Measurements from ENCODE around the gene WFIKKN1. TPM values are rescaled to one million over a fixed set of nuclear protein-coding genes. Genes with fewer than 3 reads are reported as not detected.

WFIKKN1 gene
- total RNA-seq, 1 donor from 2014 or later, result 8.5 TPM

DNA sequence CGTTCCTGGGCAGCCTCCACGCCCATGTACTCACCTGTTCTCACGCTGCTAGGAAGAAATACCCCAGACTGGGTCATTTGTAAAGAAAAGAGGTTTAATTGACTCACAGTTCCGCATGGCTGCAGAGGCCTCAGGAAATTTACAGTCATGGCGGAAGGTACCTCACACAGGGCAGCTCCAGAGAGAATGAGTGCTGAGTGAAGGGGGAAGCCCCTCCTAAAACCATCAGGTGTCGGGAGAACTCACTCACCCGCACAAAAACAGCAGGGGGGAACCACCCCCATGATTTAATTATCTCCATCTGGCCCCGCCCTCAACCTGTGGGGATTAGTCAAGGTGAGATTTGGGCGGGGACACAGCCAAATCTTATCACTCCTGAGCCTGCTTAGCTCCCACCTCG lies 22.8 kb upstream of the WFIKKN1 start:
- H3K4me3 Mint-ChIP-seq, result no peak overlapping the region
- H3K4me1 Mint-ChIP-seq, result peaks cover 8% of the 10 kb centered on the region
- DNase-seq (ENCODE audit: low read depth, low spot score), result no peak
- H3K27ac Mint-ChIP-seq (ENCODE audit: unreplicated experiment), result peak overlapping the region; percentile 78
- TF ChIP-seq, protein P1, sequence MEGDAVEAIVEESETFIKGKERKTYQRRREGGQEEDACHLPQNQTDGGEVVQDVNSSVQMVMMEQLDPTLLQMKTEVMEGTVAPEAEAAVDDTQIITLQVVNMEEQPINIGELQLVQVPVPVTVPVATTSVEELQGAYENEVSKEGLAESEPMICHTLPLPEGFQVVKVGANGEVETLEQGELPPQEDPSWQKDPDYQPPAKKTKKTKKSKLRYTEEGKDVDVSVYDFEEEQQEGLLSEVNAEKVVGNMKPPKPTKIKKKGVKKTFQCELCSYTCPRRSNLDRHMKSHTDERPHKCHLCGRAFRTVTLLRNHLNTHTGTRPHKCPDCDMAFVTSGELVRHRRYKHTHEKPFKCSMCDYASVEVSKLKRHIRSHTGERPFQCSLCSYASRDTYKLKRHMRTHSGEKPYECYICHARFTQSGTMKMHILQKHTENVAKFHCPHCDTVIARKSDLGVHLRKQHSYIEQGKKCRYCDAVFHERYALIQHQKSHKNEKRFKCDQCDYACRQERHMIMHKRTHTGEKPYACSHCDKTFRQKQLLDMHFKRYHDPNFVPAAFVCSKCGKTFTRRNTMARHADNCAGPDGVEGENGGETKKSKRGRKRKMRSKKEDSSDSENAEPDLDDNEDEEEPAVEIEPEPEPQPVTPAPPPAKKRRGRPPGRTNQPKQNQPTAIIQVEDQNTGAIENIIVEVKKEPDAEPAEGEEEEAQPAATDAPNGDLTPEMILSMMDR (conservative IDR thresholded peaks at IDR 0.05), result no peak
- peaks cover 25% of the 10 kb centered on the region for H3K36me3 Mint-ChIP-seq (ENCODE audit: low read depth)
- H3K27me3 Mint-ChIP-seq (ENCODE audit: low read depth), result no peaks in the 10 kb centered on the region
- peaks cover 3% of the 10 kb centered on the region for H3K9me3 Mint-ChIP-seq

DNA sequence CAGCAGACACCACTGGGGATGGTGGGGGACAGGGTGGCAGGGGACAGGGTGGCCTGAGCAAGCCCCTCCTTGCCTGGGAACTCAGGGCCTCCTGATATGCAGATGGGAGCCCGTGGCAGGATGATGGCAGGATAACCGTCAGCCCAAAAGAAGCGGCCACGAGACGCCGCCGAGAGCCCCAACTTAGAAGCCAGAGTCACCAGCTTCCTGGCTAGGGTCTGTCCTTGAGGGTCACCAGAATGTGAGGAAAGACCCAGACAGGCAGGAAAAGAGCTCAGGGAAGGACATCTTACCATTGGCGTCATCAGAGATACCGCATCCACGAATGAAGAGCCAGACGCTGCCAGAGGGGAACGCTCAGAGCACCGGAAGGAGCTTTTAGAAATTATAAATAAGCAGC lies 21.5 kb upstream of the WFIKKN1 start:
- Mint-ChIP-seq H3K9me3 (peaks cover 4% of the 10 kb centered on the region), H3K27ac (ENCODE audit: unreplicated experiment) (no peak overlapping the region), H3K27me3 (ENCODE audit: low read depth) (no peaks in the 10 kb centered on the region), H3K36me3 (ENCODE audit: low read depth) (peaks cover 25% of the 10 kb centered on the region), H3K4me1 (peaks cover 8% of the 10 kb centered on the region), H3K4me3 (no peak overlapping the region)
- TF ChIP-seq, protein P1 (conservative IDR thresholded peaks at IDR 0.05), result no peak
- DNase-seq (ENCODE audit: low read depth, low spot score), result no peak

DNA sequence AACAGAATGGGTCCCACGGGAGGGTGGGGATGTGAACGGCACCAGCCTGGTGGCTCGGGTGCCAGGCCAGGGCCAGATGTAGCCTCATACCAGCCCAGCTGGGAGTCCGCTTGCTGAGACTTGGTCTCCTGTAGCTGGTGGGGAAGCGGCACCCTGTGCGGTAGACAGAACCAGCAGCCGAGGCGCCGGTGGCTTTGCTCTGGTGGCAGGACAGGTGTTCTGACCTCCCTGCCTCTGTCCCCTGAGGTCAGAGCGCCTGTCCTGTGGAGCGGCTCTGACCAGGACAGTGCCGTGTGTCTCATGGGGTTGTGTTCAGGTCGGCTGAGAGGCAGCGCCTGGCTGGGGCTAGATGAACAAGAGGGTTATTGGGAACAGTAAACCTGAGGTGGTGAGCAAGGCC lies 20.8 kb upstream of the WFIKKN1 start:
- Mint-ChIP-seq H3K4me3 (no peak overlapping the region), H3K4me1 (peaks cover 8% of the 10 kb centered on the region), H3K27ac (ENCODE audit: unreplicated experiment) (no peak overlapping the region), H3K36me3 (ENCODE audit: low read depth) (peaks cover 27% of the 10 kb centered on the region), H3K9me3 (peaks cover 2% of the 10 kb centered on the region), H3K27me3 (ENCODE audit: low read depth) (no peaks in the 10 kb centered on the region)
- DNase-seq (ENCODE audit: low read depth, low spot score), result no peak
- TF ChIP-seq, protein P1 (conservative IDR thresholded peaks at IDR 0.05), result no peak

DNA sequence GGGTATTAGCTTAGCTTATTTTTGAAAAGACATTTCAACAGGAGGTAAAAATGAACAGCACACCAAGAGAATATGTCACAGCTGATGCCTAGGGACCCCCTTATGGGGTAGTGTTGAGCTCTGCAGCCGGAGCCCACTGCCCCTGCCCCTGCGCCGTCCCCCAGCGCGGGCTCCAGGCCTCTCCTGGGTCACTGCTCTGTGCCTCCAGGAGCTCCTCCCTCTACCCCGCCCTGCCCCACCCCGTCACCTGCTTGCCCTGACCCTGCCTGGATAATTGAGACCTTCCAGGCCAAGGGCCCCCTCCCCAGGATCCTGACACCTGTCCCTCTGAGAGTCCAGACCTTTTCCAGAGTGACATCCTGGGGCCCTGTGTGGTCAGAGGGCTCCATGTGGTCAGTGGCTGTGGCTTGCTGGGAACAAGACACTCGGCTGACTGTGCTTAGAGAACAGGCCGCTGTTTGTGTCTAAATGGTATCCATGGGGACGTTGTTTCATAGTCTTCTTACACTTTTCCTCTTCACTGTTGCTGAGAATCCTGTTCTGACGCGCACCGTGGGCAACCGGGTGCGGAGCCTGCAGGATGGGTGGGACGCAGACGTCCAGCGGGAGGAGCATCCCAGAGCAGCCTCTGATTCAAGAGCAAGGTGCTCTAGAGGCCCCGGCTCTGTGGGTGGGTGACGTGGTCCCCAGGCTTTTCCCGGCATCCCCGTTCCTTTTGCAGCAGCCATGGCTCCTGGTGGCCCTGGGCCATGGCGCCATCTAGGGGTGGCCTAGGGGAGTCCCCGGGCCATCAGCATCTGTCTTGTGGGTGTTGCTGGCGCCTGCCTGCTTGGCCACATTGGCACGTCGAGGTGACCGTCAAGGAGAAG lies 20.0 kb upstream of the WFIKKN1 start:
- TF ChIP-seq, protein P1 (conservative IDR thresholded peaks at IDR 0.05), result peak; percentile 64
- H3K27ac Mint-ChIP-seq (ENCODE audit: unreplicated experiment), result peak overlapping the region; percentile 88
- DNase-seq (ENCODE audit: low read depth, low spot score), result no peak
- H3K9me3 Mint-ChIP-seq, result peaks cover 2% of the 10 kb centered on the region
- H3K4me1 Mint-ChIP-seq, result peaks cover 8% of the 10 kb centered on the region
- H3K36me3 Mint-ChIP-seq (ENCODE audit: low read depth), result peaks cover 21% of the 10 kb centered on the region
- H3K4me3 Mint-ChIP-seq, result no peak overlapping the region
- H3K27me3 Mint-ChIP-seq (ENCODE audit: low read depth), result no peaks in the 10 kb centered on the region

DNA sequence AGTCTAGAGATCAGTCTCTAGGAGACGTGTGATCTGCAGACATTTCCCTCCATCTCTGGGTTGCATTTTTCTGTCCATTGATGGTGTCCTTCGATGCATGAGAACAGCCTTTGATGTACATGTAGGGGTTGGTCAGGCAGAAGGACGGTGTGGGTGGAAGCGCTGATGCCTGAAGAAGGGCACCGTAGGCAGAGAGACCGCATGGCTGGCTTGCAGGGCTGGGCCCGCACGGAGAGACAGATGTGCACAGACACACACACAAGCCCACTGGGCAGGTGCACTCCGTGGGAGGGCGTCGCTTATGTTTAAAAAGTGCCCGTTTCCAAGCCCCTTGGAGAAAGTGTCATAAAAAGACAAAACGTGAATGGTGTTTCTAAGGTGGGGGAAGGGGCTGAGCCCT lies 15.7 kb upstream of the WFIKKN1 start:
- Mint-ChIP-seq H3K36me3 (ENCODE audit: low read depth) (peaks cover 18% of the 10 kb centered on the region), H3K9me3 (peaks cover 2% of the 10 kb centered on the region), H3K27ac (ENCODE audit: unreplicated experiment) (peak overlapping the region; percentile 27), H3K4me1 (peaks cover 4% of the 10 kb centered on the region), H3K27me3 (ENCODE audit: low read depth) (no peaks in the 10 kb centered on the region), H3K4me3 (no peak overlapping the region)
- TF ChIP-seq, protein P1 (conservative IDR thresholded peaks at IDR 0.05), result no peak
- DNase-seq (ENCODE audit: low read depth, low spot score), result no peak

All from neural crest cell (in vitro differentiated cells).